ENCODE measurements around the gene TLX2. TPM values are rescaled to one million over a fixed set of nuclear protein-coding genes. Genes with fewer than 3 reads are reported as not detected.
"Not testable (repeated sequence)": the region's sequence is repeated elsewhere in the genome, so short reads cannot be mapped to it uniquely, and the experiment has no call there.

The TLX2 gene
- total RNA-seq (2022) (not detected in 2 replicates), Bru-seq, nascent RNA (not detected), BruChase-seq, experiment 1, labeled RNA remaining after a 6-hour chase (percentile 9 among the genes with signal in this experiment), BruChase-seq, experiment 2, labeled RNA remaining after a 2-hour chase (not detected)
- long read RNA-seq, result 0 reads

GRCh38 chr2:74514368-74515270 lies at the start of gene TLX2:
Gene TLX2, plus strand, starts transcription at chr2:74514450. Its CDS starts 357 bp downstream, at chr2:74514807.
- CTCF ChIA-PET, result interaction anchor here (0.6 to 1.0 kb wide), 2 partner anchors 14 to 16 kb away, joined by 3 to 5 read pairs; no protein-coding TSS in a partner anchor
- Mint-ChIP-seq H3K27ac (ENCODE audit: unreplicated experiment) (no peak within 1 kb of the TSS), H3K36me3 (ENCODE audit: insufficient read depth, unreplicated experiment) (peaks cover 8% of the 10 kb centered on the region), H3K4me3 (ENCODE audit: low read depth, unreplicated experiment) (peak within 1 kb of the TSS; percentile 26), H3K27me3 (ENCODE audit: unreplicated experiment) (peaks cover 92% of the 10 kb centered on the region), H3K4me1 (ENCODE audit: low read depth, unreplicated experiment) (no peaks in the 10 kb centered on the region), H3K9me3 (ENCODE audit: low read depth, unreplicated experiment) (no peaks in the 10 kb centered on the region)
- TF ChIP-seq CTCF (IDR thresholded peaks at IDR 0.05; ENCODE audit: unreplicated experiment), result no peak
- DNase-seq, result no peak
- intact Hi-C loops (cut with micrococcal nuclease; ENCODE audit: unreplicated experiment), result no loop called here
- no TSS peak for BruUV-seq (replicated peaks)

- peak overlapping the region; percentile 60 for H3K27ac Mint-ChIP-seq (ENCODE audit: unreplicated experiment)
- intact Hi-C loops (cut with micrococcal nuclease; ENCODE audit: unreplicated experiment); H3K4me1 Mint-ChIP-seq (ENCODE audit: low read depth, unreplicated experiment); BruUV-seq (replicated peaks); H3K27me3 Mint-ChIP-seq (ENCODE audit: unreplicated experiment); H3K9me3 Mint-ChIP-seq (ENCODE audit: low read depth, unreplicated experiment); CTCF ChIA-PET; DNase-seq: not testable (repeated sequence)
- peaks cover 48% of the 10 kb centered on the region for H3K36me3 Mint-ChIP-seq (ENCODE audit: insufficient read depth, unreplicated experiment)
- peak overlapping the region; percentile 26 for H3K4me3 Mint-ChIP-seq (ENCODE audit: low read depth, unreplicated experiment)
Measured at GRCh38 chr2:74470742-74471141, 43.5 kb upstream of the TLX2 start.

- intact Hi-C loops (cut with micrococcal nuclease; ENCODE audit: unreplicated experiment), result no loop called here
- Mint-ChIP-seq H3K27me3 (ENCODE audit: unreplicated experiment) (no peaks in the 10 kb centered on the region), H3K4me1 (ENCODE audit: low read depth, unreplicated experiment) (peaks cover 10% of the 10 kb centered on the region), H3K27ac (ENCODE audit: unreplicated experiment) (peak overlapping the region; percentile 97), H3K36me3 (ENCODE audit: insufficient read depth, unreplicated experiment) (peaks cover 47% of the 10 kb centered on the region), H3K4me3 (ENCODE audit: low read depth, unreplicated experiment) (peak overlapping the region; percentile 91), H3K9me3 (ENCODE audit: low read depth, unreplicated experiment) (no peaks in the 10 kb centered on the region)
- TF ChIP-seq CTCF (IDR thresholded peaks at IDR 0.05; ENCODE audit: unreplicated experiment), result no peak
- CTCF ChIA-PET, result interaction anchor here (0.6 to 0.7 kb wide), 2 partner anchors 29 to 114 kb away, joined by 3 read pairs; no protein-coding TSS in a partner anchor
- BruUV-seq (replicated peaks), result no TSS peak
- no peak for DNase-seq
Measured at GRCh38 chr2:74471332-74472065, 42.8 kb upstream of the TLX2 start.

- peaks cover 10% of the 10 kb centered on the region for H3K4me1 Mint-ChIP-seq (ENCODE audit: low read depth, unreplicated experiment)
- DNase-seq, result peak; percentile 96
- peaks cover 47% of the 10 kb centered on the region for H3K36me3 Mint-ChIP-seq (ENCODE audit: insufficient read depth, unreplicated experiment)
- H3K27ac Mint-ChIP-seq (ENCODE audit: unreplicated experiment), result peak within 1 kb of the TSS; percentile 97
- CTCF ChIA-PET, result interaction anchor here (0.7 to 1.3 kb wide), 2 partner anchors 9 to 19 kb away, joined by 6 read pairs; no protein-coding TSS in a partner anchor
- intact Hi-C loops (cut with micrococcal nuclease; ENCODE audit: unreplicated experiment), result no loop called here
- no peaks in the 10 kb centered on the region for H3K9me3 Mint-ChIP-seq (ENCODE audit: low read depth, unreplicated experiment)
- no peaks in the 10 kb centered on the region for H3K27me3 Mint-ChIP-seq (ENCODE audit: unreplicated experiment)
- TF ChIP-seq CTCF (IDR thresholded peaks at IDR 0.05; ENCODE audit: unreplicated experiment), result no peak
- BruUV-seq (replicated peaks), result TSS peak; percentile 91
- peak within 1 kb of the TSS; percentile 91 for H3K4me3 Mint-ChIP-seq (ENCODE audit: low read depth, unreplicated experiment)
Measured at GRCh38 chr2:74472086-74472944, 41.9 kb upstream of the TLX2 start, which contains the start of gene MRPL53. Gene MRPL53, minus strand, starts transcription at chr2:74472680. Its CDS starts 20 bp downstream, at chr2:74472660.

All from Calu3 (cell line).